Forelimb muscle (tissue), 1 donor: ENCODE data around the gene SLC27A4. TPM values are rescaled to one million over a fixed set of nuclear protein-coding genes. Genes with fewer than 3 reads are reported as not detected.
A peak's percentile ranks its signal among the peaks of the same experiment; 100 is the strongest.

ENCODE experiments used
- DNase-seq: peaks from one replicate; pipeline ENCODE4 v3.0.0-alpha.2; 2013; ENCODE audit warnings: low read depth
- polyA plus RNA-seq: library from polyadenylated mRNA; unstranded; fragments of 120-200 nt; gene quantifications from one replicate; pipeline ENCODE4 v1.2.1, GENCODE V29; 2013; ENCODE audit not compliant: insufficient read length

Gene SLC27A4
- polyA plus RNA-seq, result 11.9 TPM

DNA sequence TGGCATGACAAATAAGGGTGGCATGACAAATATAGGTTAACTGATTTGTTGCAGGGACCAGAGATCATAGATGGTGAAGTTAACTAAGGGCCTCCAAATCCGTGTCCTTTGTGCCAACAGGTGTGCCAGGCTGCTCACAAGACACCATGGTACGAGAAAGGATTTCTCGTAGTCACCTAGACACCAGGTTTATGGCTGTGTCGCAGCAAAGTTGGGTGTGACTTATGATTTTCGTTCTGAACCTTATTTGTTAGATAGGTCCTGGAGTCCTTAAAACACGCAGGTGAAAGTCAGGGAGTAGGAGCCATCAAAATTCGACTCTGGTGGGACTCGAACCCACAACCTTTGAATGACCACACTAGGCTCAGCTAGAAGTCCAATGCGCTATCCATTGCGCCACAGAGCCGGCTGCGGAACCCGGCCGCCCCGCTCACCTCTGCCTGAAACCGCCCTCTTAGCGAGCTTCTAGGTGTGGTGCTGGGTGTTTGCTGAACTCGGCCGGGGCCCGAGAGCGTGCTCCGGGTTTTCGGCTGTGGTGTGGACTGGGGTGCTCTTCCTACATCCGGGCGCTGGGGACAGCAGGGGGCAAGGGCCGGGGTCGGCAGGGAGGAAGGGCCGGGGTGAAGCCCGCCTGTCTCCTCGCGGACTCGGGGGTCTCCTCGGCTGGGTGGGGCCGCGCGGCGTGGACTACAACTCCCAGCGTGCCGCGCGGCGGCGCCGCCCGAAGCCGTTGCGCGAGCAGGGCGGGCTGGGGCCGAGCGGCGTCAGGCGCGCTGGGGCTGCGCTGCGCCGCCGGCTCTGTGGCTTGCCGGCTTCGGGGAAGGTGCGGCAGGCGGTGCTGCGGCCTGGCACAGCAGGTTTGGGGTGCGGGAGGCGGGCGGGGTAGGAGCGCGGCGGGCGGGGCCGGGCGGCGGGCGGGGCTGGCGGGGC lies at the start of gene SLC27A4:
SLC27A4 (plus strand) TSS at position 767 of the 930 bp plus-strand sequence. CDS start 2,606 bp downstream, outside the sequence.
- peak; percentile 47 for DNase-seq

DNA sequence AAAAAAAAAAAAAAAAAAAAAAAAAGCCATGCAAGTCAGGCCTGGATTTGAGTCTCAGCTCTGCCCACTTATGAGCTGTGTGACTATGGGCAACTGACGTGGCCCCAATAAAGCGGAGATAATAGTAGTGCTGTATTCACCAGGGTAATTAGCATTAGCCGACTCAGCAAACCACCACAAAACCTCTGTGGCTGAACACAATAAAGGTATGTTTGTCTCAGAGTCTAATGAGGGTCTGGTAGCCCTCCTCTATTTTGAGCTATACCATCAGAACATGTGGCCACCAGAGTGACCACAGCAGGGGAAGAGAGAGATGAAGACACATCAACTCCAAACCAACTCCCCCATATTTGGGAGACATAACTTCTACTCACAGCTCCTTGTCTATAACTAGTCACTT lies 48.3 kb upstream of the SLC27A4 start:
- no peak for DNase-seq

DNA sequence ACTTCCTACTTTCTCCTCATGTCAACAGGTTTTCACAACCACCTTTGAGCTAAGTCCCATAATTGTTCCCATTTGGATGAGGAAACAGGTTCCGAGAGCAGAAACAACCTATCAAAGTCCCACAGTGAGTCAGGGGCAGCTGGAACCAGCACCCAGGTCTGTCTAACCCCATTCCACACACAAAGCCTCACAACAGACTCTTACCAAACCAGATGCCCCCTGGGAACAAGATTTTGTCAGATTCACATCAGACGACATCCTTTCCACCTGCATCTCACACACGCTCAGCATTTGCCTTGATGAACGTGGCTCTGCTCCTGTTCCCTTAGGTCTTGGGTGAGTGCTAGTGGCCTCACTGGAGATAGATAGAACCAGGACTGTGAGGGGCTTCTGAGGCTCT lies 47.2 kb upstream of the SLC27A4 start:
- DNase-seq, result no peak

DNA sequence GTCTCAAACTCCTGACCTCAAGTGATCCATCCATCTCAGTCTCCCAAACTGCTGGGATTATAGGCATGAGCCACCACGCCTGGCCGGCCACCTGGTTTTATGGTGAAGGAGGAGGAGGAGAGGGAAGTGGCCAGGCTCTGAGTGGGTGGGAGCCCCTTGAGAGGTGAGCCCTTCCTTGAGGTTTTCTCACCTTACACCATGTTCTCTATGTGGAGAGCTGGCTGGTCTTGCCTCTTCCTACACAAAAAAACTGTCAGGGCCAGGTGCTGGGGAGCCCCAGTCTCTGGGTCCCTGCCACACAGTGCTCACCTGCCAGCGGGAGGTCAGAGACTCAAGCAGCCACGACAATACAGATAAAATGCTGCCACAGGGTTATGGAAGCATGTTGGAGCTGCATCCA lies 46.2 kb upstream of the SLC27A4 start:
- DNase-seq, result no peak

DNA sequence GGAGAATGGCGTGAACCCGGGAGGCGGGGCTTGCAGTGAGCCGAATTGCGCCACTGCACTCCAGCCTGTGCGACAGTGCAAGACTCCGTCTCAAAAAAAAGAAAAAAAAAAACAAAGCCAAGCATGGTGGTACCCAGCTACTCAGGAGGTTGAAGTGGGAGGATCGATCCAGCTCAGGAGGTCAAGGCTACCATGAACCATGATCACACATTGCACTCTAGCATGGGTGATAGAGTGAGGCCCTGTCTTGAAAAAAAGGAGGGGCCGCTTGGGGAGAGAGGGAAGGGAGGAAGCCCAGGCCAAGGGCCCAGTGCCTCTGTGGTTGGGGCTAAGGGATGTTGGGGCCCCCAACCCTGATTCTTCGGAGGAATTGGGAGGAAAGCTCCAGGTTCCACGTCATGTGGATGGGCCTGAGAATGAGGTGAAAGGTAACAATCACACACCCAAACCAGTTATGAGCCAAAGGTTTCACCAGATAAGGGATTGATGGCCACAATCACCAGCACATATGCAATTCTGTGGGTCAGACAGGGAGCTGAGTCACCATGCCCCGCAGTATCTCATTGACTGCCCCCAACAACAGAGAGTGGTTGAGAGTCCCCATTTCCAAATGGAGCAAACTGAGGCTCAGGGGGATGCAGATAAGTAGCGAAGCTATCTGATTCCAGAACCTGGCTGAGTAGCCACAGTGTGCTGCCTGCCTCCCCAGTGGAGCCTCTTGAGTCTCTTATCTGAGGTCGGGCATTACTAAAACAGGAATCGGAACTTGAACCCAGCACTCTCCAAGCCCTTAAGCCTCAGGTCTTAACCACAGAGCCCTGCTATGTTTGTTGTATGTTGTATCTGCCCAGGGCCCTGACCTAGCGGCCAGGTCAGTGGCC lies 43.7 kb upstream of the SLC27A4 start:
- no peak for DNase-seq

DNA sequence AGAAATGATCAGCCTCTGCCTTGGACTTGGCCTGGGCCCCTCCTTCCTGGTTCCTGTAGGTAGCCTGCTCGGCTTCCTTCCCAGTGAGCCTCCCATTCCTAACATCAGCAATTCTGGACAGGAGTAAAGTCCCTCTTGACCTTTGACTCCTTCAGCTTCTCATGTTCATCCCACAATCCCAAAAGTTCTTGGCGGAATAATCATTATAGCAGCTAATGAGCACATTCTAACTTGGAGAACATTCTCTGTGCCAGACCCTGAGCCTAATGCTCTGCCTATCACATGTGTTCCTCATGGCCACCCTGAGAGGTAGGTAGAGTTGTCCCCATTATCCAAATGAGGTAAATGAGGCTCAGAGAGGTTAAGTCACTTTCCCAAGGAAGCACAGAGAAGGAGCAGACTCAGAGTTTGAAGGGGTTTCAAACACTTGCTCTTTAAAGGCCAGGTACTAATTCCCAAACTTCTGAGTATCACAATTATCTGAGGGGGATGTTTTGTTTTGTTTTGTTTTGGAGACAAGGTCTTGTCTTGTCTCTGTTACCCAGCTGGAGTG lies 43.0 kb upstream of the SLC27A4 start:
- no peak for DNase-seq

DNA sequence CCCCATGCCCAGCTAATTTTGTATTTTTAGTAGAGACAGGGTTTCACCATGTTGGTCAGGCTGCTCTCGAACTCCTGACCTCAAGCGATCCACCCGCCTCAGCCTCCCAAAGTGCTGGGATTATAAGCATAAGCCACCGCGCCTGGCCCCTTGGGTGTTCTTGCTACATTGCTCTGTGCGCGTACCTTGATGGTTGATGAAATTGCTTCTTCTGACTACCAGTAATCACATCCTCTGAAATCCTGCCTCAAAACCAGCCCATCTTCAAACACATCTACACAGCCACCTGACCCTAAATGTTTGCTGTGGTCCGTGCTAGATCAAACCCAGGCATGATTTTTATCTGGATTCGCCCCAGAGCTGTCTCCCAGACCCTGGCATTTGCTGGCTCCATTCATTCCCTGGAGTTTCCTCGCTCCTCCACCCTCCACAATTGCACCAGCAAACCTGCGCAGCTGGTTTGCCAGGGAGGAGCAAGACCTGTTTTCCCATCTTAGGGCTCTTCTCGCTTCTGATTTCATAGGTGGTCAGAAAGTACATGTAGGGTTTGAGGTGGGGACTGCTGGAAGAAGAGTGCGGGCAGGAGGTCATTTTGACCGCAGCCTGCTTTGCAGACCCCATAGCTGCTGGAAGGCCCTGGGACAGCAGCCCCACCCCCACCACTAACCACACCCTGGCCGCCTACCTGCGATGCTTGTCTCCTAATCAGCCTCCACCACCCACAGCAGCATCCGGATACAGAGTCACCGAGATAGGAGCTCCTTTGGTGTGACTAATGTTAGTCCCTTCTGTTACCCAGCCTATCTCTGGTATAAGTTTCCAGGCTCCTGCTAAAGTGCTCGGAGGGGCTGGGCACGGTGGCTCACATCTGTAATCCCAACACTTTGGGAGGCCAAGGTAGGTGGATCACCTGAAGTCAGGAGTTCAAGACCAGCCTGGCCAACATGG lies 41.5 kb upstream of the SLC27A4 start:
- DNase-seq, result no peak

DNA sequence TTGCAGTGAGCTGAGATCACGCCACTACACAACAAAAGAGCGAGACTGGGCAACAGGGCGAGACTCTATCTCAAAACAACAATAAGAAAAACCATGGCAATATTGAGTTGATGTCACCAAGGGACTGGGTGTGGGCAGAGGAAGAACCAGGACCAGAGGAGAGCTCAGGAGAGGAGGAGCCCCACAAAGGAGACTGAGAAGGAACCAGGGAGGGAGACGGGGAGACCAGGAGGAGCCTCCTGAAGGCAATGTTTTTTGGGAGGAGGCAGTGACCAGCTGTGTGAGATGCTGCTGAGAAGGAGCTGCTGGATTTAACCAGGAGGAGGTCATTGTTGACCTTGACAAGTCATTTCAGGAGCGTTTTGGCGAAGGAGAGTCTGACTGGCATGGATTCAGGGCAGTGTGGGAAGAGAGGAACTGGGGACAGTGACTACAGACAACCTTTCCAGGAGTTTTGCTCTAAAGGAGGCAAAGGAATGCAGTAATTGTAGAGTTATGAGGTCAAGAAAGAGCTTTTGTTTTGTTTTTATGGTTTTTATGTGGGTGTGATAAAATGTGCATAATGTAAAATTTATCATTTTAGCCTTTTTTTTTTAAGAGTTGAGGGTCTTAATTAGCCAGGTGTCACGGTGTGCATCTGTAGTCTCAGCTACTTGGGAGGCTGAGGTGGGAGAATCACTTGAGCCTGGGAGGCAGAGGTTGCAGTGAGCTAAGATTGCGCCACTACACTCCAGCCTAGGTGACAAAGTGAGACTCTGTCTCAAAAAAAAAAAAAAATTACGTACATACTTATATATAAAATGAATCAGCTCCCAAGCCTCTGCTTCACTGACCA lies 36.0 kb upstream of the SLC27A4 start:
- no peak for DNase-seq

DNA sequence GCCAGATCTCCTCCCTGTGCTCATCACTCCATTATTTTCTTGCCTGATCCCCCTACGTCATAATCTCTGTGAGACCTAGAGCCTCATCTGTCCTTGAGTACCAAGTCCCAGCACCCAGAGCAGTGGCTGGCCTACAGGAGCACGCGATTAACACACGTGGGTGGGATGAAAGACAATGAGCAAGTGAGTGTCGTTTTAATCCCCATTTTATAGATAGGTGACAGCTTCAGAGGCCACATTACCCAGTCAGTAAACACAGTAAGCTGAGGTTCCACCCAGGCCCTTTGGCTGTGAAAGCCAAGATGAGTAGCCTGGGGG lies 35.4 kb upstream of the SLC27A4 start:
- DNase-seq, result no peak

DNA sequence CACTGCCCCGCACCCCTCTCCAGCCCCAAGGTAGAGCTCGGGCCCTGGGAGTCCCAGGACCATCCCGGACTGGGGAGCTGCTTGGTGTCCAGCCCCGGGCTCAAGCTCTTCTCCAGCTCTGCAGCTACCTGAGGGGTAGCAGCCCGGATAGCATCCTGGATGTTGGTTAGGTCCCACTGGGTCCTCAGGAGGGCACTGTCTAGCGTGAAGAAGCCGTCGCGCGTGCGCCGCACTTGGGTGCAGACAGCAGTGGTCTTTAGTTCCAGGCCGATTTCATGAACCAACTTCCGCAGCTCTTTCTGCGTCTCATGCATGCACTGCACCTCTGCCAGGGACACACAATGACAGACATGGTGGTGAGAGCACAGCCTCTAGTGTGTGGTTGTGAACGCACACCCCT lies 30.8 kb upstream of the SLC27A4 start:
- no peak for DNase-seq

DNA sequence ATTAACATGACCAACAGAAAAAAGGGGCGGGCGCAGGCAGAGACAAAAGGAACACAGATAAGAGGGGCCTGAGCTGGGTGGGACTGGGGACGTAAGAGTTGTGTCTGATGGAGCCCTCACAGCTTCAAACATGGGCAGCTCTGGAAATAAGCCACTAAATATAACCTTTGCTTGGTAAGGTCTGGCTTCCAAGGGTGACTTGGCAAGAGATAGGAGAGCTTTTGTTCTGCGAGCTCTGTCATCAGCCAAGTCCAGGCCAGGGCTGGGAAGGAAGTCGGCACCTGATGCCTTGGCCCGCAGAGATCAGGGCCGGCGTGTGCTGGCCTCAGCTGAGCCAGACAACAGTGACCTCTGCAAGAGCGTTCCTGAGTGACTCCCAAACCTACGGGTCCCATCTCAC lies 29.9 kb upstream of the SLC27A4 start:
- DNase-seq, result no peak

DNA sequence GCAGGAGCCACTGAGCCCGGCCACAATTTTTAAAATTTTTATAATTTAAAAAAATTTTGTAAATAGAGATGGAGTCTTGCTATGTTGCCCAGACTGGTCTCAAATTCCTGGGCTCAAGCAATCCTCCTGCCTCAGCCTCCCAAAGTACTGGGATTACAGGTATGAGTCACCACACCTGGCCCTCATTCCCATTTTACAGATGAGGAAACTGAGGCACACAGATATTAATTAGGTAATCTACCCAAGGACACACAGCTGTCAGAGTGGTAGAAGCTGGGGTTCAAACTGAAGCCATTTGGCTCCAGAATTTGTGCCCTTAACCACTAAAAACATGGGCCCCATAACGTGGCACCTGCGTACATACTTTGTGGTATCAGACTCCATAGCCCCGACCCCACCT lies 25.6 kb upstream of the SLC27A4 start:
- no peak for DNase-seq

DNA sequence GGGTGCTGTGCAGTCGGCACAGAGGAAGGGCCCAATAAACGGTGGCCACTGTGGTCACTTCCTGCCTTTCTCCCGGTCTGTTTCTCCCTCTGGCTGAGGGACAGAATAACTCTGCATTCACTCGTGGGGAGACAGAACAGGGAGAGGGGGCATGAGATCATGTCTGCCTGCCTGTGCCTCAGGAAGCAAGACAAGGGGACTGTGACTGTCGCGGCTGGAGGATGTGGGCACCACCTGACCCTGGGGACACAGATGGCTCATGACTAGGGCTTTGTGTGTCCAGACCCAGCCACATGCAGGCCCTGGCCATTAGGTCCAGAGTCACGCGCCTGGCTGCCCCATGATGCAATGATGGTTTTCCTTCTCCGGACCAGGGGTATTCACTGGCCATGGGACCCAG lies 23.9 kb upstream of the SLC27A4 start:
- DNase-seq, result no peak

DNA sequence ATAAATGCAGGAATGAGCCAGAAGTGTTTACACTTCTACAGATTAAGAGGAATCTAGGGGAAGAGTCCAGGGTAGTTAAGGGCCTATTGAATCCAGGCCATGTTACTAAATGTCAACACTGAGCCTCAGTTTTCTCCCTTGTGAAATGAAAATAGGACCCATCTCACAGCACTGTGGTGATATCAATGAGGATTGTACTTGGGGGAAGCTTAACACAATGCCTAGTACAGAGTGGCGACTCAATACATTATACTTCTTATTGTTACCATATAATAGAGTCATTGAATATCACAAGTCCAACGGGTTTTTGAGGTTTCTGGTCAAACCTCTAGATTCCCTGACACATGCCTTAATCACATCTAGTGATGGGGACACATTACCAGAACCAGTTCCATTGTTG lies 22.7 kb upstream of the SLC27A4 start:
- DNase-seq, result no peak

DNA sequence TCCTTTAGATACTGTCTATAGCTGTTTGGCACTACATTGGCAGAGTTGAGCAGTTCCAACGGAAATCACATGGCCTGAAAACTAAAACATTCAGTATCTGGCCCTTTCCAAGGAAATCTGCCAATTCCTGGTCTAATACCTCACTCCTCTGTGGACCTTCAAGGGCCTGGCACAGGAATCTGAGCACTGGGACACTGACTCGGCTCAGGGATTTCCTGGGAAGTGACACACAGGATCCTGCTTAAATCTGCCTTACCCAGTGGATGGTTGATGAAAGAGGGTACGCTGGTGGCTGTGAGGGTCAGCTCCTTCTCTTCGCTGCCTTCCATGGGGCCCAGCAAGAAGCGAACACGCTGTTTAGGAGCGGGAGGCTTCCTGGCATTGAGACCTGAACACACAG lies 19.0 kb upstream of the SLC27A4 start:
- no peak for DNase-seq

DNA sequence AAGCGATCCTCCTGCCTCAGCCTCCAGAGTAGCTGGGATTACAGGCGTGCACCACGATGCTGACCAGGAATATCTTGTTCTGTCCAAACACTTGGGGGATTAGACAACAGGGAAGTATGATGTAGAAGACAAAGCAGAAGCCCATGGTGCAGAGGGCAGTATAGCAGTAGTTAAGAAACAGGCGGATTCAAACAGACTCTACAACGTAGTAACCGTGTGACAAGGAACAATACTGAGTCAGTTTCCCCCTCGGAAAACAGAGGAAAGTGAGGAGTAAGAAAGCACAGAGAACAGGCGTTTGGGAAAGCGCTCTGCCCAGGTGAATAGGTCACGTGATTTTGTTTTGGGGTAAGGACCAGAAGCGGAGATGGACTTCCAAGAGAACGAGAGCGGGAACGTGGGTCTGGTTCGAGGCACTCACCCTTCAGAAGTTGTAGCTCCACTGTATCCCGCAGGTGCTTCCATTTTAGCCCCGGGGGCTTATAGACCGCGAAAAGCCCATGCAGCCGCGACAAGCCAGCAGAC lies 18.4 kb upstream of the SLC27A4 start:
- no peak for DNase-seq

DNA sequence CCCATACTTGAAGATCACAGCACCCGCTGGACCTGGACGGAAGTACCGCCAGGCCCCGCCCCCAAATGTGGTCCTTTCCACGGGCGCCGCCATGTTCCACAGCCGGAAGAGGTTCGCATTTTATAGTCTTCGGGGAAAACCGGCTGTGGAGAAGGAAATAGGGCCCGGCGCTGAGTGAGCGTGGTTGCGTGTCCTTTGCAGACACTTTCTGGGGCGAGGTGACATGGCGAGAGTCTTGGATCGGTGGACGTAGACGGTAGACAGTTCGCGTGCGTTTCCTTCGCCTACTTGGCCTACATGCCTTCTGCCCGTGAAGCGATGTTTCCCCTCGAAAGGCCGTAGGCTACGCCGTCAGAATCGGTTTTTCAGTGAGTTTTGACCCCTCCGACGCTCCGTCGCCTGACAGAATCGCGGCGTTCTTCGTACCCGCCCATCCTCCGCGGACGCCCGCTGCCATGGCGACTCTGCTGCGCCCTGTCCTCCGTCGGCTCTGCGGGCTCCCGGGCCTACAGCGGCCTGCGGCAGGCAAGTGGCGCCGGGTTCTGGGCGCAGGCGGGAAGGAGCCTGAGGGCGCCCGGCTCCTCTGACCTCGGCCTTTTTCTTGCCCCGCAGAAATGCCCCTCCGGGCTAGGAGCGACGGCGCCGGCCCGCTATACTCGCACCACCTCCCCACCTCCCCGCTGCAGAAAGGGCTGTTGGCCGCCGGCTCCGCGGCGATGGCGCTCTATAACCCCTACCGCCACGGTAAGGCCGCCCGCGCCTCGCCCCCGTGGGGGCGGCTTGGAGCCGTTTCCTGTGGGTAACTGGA lies 17.7 kb upstream of the SLC27A4 start, which contains the start of the genes COQ4 and TRUB2:
COQ4 (plus strand) TSS at position 436 of the 808 bp plus-strand sequence; CDS start at position 456, 20 bp downstream.
TRUB2 (minus strand) TSS at position 44 of the 808 bp plus-strand sequence; CDS start at position 5, 39 bp downstream.
- DNase-seq, result peak; percentile 86

DNA sequence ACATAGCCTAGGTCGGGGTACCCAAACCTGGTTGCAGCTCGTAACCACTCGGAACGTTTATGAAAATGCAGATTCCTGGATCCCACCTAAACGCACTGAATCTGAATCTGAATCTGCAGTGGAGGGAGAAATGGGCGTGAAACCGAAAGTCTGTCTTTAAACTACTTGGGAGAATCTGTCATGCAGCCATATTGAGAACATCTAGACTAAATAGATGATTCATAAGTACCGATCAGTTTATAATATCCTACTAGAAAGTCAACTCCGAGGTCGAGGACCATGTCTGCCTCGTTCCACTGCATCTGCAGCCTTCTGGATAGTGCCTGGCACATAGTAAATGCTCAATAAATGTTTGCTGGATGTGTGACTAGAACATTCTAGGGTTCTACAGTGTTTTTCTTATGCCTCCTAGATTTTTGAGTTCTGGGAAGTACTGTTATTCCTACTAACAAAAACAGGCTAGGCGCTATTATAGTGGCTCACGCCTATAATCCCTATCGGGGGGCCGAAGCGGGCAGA lies 17.1 kb upstream of the SLC27A4 start:
- DNase-seq, result no peak

DNA sequence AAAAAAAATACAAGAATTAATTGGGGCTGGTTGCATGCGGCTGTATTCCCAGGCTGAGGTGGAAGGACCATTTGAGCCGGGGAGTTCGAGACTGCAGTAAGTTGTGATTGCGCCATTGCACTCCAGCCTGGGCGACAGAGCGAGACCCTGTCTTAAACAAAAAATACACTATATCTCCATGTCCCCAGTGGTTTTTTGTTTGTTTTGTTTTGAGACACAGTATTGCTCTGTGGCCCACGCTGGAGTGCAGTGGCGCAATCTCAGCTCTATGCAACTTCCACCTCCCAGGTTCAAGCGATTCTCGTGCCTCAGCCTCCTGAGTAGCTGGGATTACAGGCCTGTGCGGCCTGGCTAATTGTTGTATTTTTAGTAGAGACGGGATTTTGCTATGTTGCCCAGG lies 16.5 kb upstream of the SLC27A4 start:
- DNase-seq, result no peak
